Measurements from ENCODE around the gene WWOX. TPM values are rescaled to one million over a fixed set of nuclear protein-coding genes. Genes with fewer than 3 reads are reported as not detected.

Gene WWOX
- total RNA-seq, 1 donor from 2014 or later, result 17.8 TPM

DNA sequence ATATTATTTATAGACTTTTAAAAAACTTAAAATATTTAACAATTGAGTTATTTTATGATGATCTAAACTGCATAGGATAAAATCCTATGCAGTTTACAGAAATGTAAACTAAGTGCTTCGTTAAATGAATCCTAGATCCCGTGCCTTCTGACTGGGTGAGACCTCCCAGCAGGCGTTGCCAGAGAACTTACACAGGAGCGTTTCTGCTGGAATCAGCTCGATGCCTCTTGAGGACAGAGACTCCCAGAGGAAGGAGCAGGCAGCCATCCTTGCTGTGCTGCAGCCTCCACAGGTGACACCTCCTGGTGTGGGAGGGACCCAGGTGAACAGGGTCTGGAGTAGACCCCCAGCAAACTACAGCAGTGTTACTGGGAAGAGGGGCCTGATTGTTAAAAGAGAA lies 160.4 kb downstream of the WWOX start:
- H3K27me3 Mint-ChIP-seq (ENCODE audit: insufficient read depth), result no peaks in the 10 kb centered on the region
- H3K4me3 Mint-ChIP-seq, result no peak overlapping the region
- intact Hi-C loops (cut with micrococcal nuclease), result no loop called here
- no peak for DNase-seq (ENCODE audit: low spot score)
- no peak overlapping the region for H3K27ac Mint-ChIP-seq
- no peaks in the 10 kb centered on the region for H3K9me3 Mint-ChIP-seq
- H3K4me1 Mint-ChIP-seq (ENCODE audit: low read depth), result no peaks in the 10 kb centered on the region
- H3K36me3 Mint-ChIP-seq (ENCODE audit: low read depth), result no peaks in the 10 kb centered on the region

DNA sequence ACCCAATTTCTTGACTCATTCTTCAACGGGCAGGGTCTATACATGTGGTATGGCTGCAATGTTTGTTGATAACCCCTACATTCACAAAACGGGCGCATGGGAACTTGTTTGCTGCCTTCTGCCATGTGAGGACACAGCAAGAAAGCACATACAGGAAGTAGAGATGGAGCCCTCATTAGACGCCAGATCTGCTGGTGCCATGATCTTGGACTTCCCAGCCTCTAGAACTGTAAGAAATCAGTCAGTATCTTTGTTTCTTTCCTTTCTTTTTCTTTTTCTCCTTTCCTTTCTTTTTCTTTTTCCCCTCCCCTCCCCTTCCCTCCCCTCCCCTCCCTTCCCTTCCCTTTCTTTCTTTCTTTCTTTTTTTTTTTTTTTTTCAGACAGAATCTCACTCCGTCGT lies 165.2 kb downstream of the WWOX start:
- H3K27ac Mint-ChIP-seq, result no peak overlapping the region
- H3K4me1 Mint-ChIP-seq (ENCODE audit: low read depth), result no peaks in the 10 kb centered on the region
- no peaks in the 10 kb centered on the region for H3K36me3 Mint-ChIP-seq (ENCODE audit: low read depth)
- H3K4me3 Mint-ChIP-seq, result no peak overlapping the region
- intact Hi-C loops (cut with micrococcal nuclease), result no loop called here
- H3K27me3 Mint-ChIP-seq (ENCODE audit: insufficient read depth), result no peaks in the 10 kb centered on the region
- DNase-seq (ENCODE audit: low spot score), result no peak
- no peaks in the 10 kb centered on the region for H3K9me3 Mint-ChIP-seq

DNA sequence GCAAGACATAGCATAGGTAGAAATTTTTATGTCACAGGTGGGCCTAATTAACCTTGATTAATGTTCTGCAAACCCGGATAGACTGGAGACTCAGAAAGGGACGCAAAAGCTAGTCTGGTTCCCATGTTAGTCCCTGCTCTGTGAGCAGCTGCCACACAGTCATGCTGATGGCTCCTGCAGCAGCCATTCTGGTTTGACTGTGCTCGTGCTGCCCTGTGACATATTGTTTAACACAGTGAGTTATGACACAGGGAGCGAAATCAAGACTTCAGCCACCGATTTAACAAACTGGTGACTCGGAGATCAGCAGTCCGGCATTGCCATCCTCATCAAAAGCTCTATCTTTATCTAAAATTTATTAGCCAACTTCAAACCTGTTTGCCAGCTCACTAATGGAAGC lies 169.8 kb downstream of the WWOX start:
- no peak overlapping the region for H3K4me3 Mint-ChIP-seq
- intact Hi-C loops (cut with micrococcal nuclease), result no loop called here
- H3K4me1 Mint-ChIP-seq (ENCODE audit: low read depth), result no peaks in the 10 kb centered on the region
- H3K36me3 Mint-ChIP-seq (ENCODE audit: low read depth), result no peaks in the 10 kb centered on the region
- DNase-seq (ENCODE audit: low spot score), result no peak
- H3K27me3 Mint-ChIP-seq (ENCODE audit: insufficient read depth), result no peaks in the 10 kb centered on the region
- no peak overlapping the region for H3K27ac Mint-ChIP-seq
- no peaks in the 10 kb centered on the region for H3K9me3 Mint-ChIP-seq

DNA sequence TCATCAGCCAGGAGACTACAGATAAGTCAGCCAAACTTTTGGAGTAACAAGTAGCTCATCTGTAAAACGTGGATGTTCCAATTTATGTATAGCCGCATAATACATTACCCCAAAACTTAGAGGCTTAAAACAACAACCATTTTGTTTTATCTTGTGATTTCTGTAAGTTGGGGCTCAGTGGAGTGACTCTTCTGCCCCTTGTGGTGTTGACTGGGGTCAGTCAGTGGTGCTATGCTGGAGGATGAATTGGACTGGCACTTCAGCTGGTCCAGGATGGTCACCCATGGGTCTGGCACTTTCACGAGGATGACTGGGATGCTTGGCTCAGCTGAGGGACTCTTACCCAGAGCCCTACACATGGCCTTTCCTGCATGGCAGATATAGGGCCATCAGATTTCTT lies 172.5 kb downstream of the WWOX start:
- Mint-ChIP-seq H3K27me3 (ENCODE audit: insufficient read depth) (no peaks in the 10 kb centered on the region), H3K4me1 (ENCODE audit: low read depth) (no peaks in the 10 kb centered on the region), H3K4me3 (no peak overlapping the region), H3K27ac (no peak overlapping the region), H3K9me3 (no peaks in the 10 kb centered on the region), H3K36me3 (ENCODE audit: low read depth) (no peaks in the 10 kb centered on the region)
- no peak for DNase-seq (ENCODE audit: low spot score)
- intact Hi-C loops (cut with micrococcal nuclease), result no loop called here

DNA sequence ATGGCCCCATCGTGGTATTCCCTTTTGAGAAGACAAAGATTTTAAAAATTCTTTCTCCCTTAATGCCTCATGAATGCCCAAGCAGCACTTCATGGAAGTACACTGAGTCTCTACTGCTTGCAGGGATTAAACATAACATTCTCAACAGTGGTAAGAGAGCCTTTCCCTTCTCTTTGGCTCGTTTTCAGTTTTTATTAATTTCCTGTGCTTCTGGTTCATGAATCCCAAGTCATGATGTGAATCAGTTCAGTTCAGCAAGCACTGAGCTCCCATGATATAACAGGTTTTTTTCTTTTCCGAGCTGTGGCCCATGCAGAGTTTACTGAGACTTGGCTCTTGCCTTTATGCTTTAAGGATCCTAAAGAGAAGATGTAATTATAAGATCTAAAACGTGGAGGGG lies 175.3 kb downstream of the WWOX start:
- Mint-ChIP-seq H3K4me3 (no peak overlapping the region), H3K27me3 (ENCODE audit: insufficient read depth) (no peaks in the 10 kb centered on the region), H3K36me3 (ENCODE audit: low read depth) (no peaks in the 10 kb centered on the region), H3K9me3 (no peaks in the 10 kb centered on the region), H3K27ac (no peak overlapping the region), H3K4me1 (ENCODE audit: low read depth) (no peaks in the 10 kb centered on the region)
- intact Hi-C loops (cut with micrococcal nuclease), result no loop called here
- DNase-seq (ENCODE audit: low spot score), result no peak

DNA sequence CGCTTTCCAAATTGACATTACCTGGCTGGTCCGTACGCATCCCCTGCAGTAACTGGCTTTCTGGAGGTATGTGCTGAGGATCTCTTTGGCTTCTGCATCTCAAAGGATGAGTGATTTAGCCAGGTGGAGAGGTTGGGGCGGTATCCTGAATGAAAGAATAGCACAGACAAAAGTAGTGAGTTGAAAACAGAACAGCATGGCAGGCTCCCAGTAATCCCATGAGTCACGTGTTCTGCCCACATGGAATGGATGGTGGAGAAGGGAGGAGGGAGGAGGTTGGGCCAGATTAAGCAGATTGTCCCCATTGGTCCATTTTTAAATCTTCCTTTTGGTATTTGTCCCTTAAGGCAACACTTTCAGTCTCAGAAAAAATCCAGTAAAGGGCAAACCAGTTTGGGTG lies 176.0 kb downstream of the WWOX start:
- no peak for DNase-seq (ENCODE audit: low spot score)
- intact Hi-C loops (cut with micrococcal nuclease), result no loop called here
- Mint-ChIP-seq H3K4me3 (no peak overlapping the region), H3K9me3 (no peaks in the 10 kb centered on the region), H3K4me1 (ENCODE audit: low read depth) (no peaks in the 10 kb centered on the region), H3K27ac (no peak overlapping the region), H3K27me3 (ENCODE audit: insufficient read depth) (no peaks in the 10 kb centered on the region), H3K36me3 (ENCODE audit: low read depth) (no peaks in the 10 kb centered on the region)

DNA sequence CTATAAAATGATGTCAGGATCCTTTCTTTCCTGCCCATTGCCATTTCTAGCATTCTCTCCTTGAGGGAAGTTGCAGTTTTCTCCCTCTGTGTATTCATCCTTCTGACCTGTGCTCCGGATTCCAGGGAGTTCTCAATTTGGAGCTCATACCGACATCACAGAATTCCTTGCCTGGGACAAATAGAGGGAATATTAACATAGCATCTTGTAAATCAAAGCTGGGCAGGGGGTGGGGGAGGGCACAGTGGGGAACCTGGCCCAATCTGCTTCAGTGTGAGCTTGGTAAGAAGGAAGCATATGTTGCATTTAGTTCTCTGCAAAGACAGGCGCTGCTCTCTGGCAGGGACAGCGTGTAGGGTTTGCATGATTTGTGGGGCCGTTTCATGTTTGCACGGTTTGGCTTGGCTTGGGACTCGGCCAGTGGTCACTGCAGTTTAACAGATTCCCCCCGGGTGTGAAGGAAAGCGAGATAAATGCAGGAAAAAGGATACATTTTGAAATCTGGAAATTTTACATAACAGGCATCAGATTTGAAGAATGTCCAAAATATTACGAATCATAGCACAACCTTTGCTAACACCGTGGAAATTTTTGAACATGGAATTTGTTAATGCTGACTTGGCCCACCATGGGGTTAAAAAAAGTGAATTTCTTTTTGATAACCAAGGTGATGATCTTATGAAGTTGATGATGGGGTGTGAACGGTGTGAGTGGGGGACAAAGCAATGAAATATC lies 178.0 kb downstream of the WWOX start:
- Mint-ChIP-seq H3K36me3 (ENCODE audit: low read depth) (no peaks in the 10 kb centered on the region), H3K27ac (no peak overlapping the region), H3K4me3 (no peak overlapping the region), H3K9me3 (no peaks in the 10 kb centered on the region), H3K27me3 (ENCODE audit: insufficient read depth) (no peaks in the 10 kb centered on the region), H3K4me1 (ENCODE audit: low read depth) (no peaks in the 10 kb centered on the region)
- intact Hi-C loops (cut with micrococcal nuclease), result no loop called here
- DNase-seq (ENCODE audit: low spot score), result no peak

DNA sequence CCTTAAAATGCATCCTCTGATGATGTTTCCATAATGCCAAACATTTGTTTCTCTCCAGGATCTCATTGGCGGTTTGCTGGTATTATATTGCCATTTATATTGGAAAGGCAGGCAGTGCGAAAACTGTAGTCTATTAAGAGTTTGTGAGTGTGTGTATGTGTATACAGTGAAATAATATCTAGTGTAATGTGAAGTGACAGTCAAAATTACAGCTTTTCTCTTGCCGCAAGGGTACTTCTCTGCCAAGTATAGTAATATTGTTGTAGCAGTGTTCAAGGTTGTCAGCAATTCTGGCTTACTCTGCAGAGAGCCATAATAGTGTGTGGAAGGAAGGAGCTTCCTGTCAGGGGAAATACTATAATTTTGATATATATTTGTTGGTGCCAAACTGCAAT lies 178.6 kb downstream of the WWOX start:
- no peaks in the 10 kb centered on the region for H3K9me3 Mint-ChIP-seq
- no peaks in the 10 kb centered on the region for H3K27me3 Mint-ChIP-seq (ENCODE audit: insufficient read depth)
- no peak overlapping the region for H3K4me3 Mint-ChIP-seq
- no peaks in the 10 kb centered on the region for H3K4me1 Mint-ChIP-seq (ENCODE audit: low read depth)
- no peaks in the 10 kb centered on the region for H3K36me3 Mint-ChIP-seq (ENCODE audit: low read depth)
- H3K27ac Mint-ChIP-seq, result no peak overlapping the region
- intact Hi-C loops (cut with micrococcal nuclease), result no loop called here
- DNase-seq (ENCODE audit: low spot score), result no peak

DNA sequence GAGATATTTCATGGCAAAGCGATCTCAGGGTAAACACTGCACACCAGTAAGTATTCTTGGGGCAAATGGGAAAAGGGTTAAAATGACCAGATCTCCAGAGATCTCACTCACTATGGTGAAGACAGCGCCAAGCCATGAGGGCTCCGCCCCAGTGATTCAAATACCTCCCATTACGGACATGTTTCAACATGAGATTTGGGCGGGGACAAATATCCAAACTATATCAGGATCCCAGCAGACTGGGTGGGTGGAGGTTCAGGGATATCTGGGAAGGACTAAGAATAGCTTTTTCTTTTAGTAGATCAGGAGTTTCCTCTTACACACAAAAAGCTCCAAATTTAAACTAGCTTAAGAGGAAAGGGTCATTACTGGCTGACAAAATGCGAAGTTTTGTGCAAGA lies 181.7 kb downstream of the WWOX start:
- H3K36me3 Mint-ChIP-seq (ENCODE audit: low read depth), result no peaks in the 10 kb centered on the region
- no peak overlapping the region for H3K4me3 Mint-ChIP-seq
- no peaks in the 10 kb centered on the region for H3K27me3 Mint-ChIP-seq (ENCODE audit: insufficient read depth)
- intact Hi-C loops (cut with micrococcal nuclease), result no loop called here
- H3K4me1 Mint-ChIP-seq (ENCODE audit: low read depth), result no peaks in the 10 kb centered on the region
- H3K9me3 Mint-ChIP-seq, result no peaks in the 10 kb centered on the region
- no peak overlapping the region for H3K27ac Mint-ChIP-seq
- no peak for DNase-seq (ENCODE audit: low spot score)

DNA sequence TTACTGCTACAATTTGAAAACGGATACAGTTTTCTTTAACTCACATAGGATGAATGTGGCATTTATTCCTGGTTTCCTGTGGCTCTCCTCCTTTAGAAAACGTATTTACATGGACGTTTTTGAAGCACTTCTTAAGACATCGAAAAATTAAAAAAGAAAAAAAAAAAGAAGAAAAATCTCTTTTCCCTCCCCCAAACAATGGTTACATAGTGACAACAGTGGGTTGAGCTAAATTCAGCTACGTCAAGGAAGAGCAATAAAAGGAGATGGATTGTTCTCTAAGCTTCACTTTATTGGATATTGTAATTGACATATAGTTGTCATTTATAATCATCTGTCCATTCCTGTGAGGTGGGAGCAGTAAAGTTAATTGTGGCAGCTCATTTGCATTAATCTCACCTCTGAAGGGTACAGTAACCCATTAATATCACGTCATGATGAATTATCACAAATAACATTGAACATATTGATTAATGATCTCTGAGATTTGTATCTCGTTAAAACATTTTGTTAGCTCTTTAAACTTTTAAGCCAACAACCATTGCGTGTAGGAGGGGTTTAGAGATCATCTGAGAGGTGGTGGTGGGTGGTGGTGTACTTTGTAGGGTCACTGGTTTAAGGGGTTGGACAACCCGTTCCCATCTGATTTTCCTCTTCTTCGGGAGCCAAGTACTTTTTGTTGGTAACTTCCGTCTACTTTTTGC lies 184.2 kb downstream of the WWOX start:
- no peak for DNase-seq (ENCODE audit: low spot score)
- no peaks in the 10 kb centered on the region for H3K27me3 Mint-ChIP-seq (ENCODE audit: insufficient read depth)
- no peaks in the 10 kb centered on the region for H3K36me3 Mint-ChIP-seq (ENCODE audit: low read depth)
- intact Hi-C loops (cut with micrococcal nuclease), result no loop called here
- H3K9me3 Mint-ChIP-seq, result no peaks in the 10 kb centered on the region
- H3K4me3 Mint-ChIP-seq, result no peak overlapping the region
- no peak overlapping the region for H3K27ac Mint-ChIP-seq
- H3K4me1 Mint-ChIP-seq (ENCODE audit: low read depth), result no peaks in the 10 kb centered on the region

DNA sequence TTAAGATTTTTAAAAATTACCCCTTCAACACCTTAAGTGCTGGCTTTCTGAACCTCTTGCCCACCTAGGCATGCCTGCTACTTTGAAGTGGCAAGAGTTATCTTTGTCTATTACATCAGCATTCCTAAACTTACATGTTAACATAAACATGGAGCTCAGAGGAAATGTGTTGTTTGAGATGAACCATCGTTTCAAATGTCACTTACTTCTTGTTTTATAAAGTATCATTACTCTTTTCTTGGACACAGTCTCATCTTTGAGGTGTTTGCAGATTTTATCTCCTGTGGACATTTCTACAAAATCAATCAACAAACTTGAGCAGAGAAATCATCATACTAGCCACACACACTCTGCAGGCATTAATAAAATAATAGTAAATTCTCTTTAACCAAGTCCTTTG lies 184.9 kb downstream of the WWOX start:
- Mint-ChIP-seq H3K9me3 (no peaks in the 10 kb centered on the region), H3K4me1 (ENCODE audit: low read depth) (no peaks in the 10 kb centered on the region), H3K36me3 (ENCODE audit: low read depth) (no peaks in the 10 kb centered on the region), H3K27me3 (ENCODE audit: insufficient read depth) (no peaks in the 10 kb centered on the region), H3K27ac (no peak overlapping the region), H3K4me3 (no peak overlapping the region)
- no peak for DNase-seq (ENCODE audit: low spot score)
- intact Hi-C loops (cut with micrococcal nuclease), result no loop called here

DNA sequence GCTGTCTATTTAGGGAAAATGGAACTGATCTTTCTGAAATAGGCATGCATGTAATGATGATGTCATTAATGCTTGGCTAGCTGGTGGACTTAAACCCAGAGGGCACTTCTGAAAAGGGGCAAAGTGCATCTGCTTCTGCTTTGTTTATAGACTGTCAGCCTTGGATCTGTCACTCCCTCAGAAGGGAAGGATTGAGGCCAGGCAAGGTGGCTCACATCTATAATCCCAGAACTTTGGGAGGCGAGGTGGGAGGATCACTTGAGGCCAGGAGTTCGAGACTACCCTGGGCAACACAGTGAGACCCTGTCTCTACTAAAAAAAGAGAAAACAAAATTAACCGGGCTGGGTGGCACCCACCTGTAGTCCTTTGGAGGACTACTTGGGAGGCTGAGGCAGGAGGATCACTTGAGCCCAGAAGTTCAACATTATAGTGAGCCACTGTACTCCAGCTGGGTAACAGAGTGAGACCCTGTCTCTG lies 185.5 kb downstream of the WWOX start:
- intact Hi-C loops (cut with micrococcal nuclease), result no loop called here
- Mint-ChIP-seq H3K9me3 (no peaks in the 10 kb centered on the region), H3K4me1 (ENCODE audit: low read depth) (no peaks in the 10 kb centered on the region), H3K27me3 (ENCODE audit: insufficient read depth) (no peaks in the 10 kb centered on the region), H3K27ac (no peak overlapping the region), H3K36me3 (ENCODE audit: low read depth) (no peaks in the 10 kb centered on the region), H3K4me3 (no peak overlapping the region)
- no peak for DNase-seq (ENCODE audit: low spot score)

DNA sequence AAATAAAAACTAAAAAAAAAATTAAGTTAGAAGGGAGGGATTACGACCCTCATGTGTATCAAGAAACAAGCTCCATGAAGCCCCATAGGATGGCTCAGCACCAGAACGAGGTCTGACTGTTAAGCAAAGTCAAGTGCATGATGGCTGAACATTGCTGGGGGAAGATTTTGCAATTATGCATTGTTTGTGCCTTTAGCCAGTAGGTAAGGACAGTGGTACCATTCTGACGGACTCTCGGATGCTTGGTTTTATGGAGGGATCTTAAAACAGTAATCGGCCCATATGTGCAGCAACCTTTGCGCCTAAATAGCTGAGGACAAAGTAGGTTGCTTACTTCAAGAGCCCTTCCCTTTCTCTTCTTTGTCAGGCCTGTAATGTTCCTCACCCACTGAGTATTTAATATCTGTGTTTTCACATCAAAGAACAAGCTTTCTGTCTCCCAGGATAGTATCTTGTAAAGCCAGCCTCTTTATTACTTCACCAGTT lies 186.0 kb downstream of the WWOX start:
- no peaks in the 10 kb centered on the region for H3K4me1 Mint-ChIP-seq (ENCODE audit: low read depth)
- H3K27ac Mint-ChIP-seq, result no peak overlapping the region
- no peak for DNase-seq (ENCODE audit: low spot score)
- H3K4me3 Mint-ChIP-seq, result no peak overlapping the region
- intact Hi-C loops (cut with micrococcal nuclease), result no loop called here
- no peaks in the 10 kb centered on the region for H3K9me3 Mint-ChIP-seq
- no peaks in the 10 kb centered on the region for H3K27me3 Mint-ChIP-seq (ENCODE audit: insufficient read depth)
- H3K36me3 Mint-ChIP-seq (ENCODE audit: low read depth), result no peaks in the 10 kb centered on the region

Data from activated T-helper 1 cell treated with anti-CD3 and anti-CD28 coated beads, Interleukin-12 subunit alpha, Interleukin-12 subunit beta, Interleukin-2, Interleukin-4 antibody, amounts not matched to agents 30 ng/mL and 10 ng/mL and 1 ng/mL, durations not matched to agents 14 hours and 24 hours and 36 hours (primary cell).